HAP-1 (cell line): ENCODE measurements around the gene SEMA3A.

Experiments used
- DNase-seq, 2 experiments: peaks; one replicate each; pipeline ENCODE4 v3.0.0-alpha.2; 2016 to 2020; ENCODE audit warnings: low spot score in 2 of 2
- H3K27me3 ChIP-seq: fragments of 250-450 bp; sonication (Bioruptor Pico); 2 replicates; pipeline ENCODE4 v1.5.1; 2020; ENCODE audit warnings: low read depth, mild to moderate bottlenecking, moderate library complexity
- H3K36me3 ChIP-seq: fragments of 250-450 bp; sonication (Bioruptor Pico); replicated peaks from 2 replicates; pipeline ENCODE4 v1.5.1; 2020; ENCODE audit warnings: mild to moderate bottlenecking
- H3K4me1 ChIP-seq: fragments of 250-450 bp; sonication (Bioruptor Pico); 2 replicates; pipeline ENCODE4 v1.5.1; 2020; ENCODE audit warnings: mild to moderate bottlenecking
- H3K4me3 ChIP-seq: fragments of 250-450 bp; sonication (Bioruptor Pico); 2 replicates; pipeline ENCODE4 v1.5.1; 2020; ENCODE audit warnings: mild to moderate bottlenecking, moderate library complexity
- H3K9me3 ChIP-seq: fragments of 250-450 bp; sonication (Bioruptor Pico); 2 replicates; pipeline ENCODE4 v1.5.1; 2020; ENCODE audit warnings: mild to moderate bottlenecking, moderate library complexity
- in situ Hi-C: fragments of 300-500 bp; cut with MboI; formaldehyde crosslinking; loops from 3 replicates; pipeline ENCODE4 v1.14.3; 2020; ENCODE audit warnings: low sequenced_read_pairs, inconsistent platforms, mixed read lengths

The SEMA3A gene

GRCh38 chr7:83952236-83952635 lies 242.4 kb downstream of the SEMA3A start:
- in situ Hi-C loops: no loop called here
- Histone ChIP-seq H3K4me3 (no peak overlapping the region), H3K4me1 (no peaks in the 10 kb centered on the region), H3K9me3 (no peaks in the 10 kb centered on the region), H3K36me3 (no peaks in the 10 kb centered on the region), H3K27me3 (peaks cover 2% of the 10 kb centered on the region; the same call in 1 of the 2 replicates)
- no peak for DNase-seq

GRCh38 chr7:83947260-83947659 lies 247.3 kb downstream of the SEMA3A start:
- DNase-seq: peak; percentile 50 to 62
- Histone ChIP-seq H3K27me3 (peaks cover 2% of the 10 kb centered on the region; the same call in 1 of the 2 replicates), H3K9me3 (no peaks in the 10 kb centered on the region), H3K4me3 (no peak overlapping the region), H3K4me1 (no peaks in the 10 kb centered on the region), H3K36me3 (no peaks in the 10 kb centered on the region)
- in situ Hi-C loops: no loop called here

GRCh38 chr7:83946801-83947200 lies 247.8 kb downstream of the SEMA3A start:
- H3K9me3 ChIP-seq: no peaks in the 10 kb centered on the region
- DNase-seq: no peak
- no peaks in the 10 kb centered on the region for H3K36me3 ChIP-seq
- in situ Hi-C loops: no loop called here
- H3K4me3 ChIP-seq: no peak overlapping the region
- H3K4me1 ChIP-seq: no peaks in the 10 kb centered on the region
- no peaks in the 10 kb centered on the region; the same call in 1 of the 2 replicates for H3K27me3 ChIP-seq

GRCh38 chr7:83941300-83941699 lies 253.3 kb downstream of the SEMA3A start:
- Histone ChIP-seq H3K9me3 (no peaks in the 10 kb centered on the region), H3K4me1 (no peaks in the 10 kb centered on the region), H3K4me3 (no peak overlapping the region), H3K36me3 (no peaks in the 10 kb centered on the region), H3K27me3 (no peaks in the 10 kb centered on the region)
- in situ Hi-C loops: no loop called here
- no peak for DNase-seq

- Histone ChIP-seq H3K4me1 (no peaks in the 10 kb centered on the region), H3K9me3 (no peaks in the 10 kb centered on the region), H3K27me3 (no peaks in the 10 kb centered on the region), H3K36me3 (no peaks in the 10 kb centered on the region), H3K4me3 (no peak overlapping the region)
- in situ Hi-C loops: no loop called here
- DNase-seq: no peak
Measured at GRCh38 chr7:83937930-83938329, 256.7 kb downstream of the SEMA3A start.

- Histone ChIP-seq H3K36me3 (no peaks in the 10 kb centered on the region), H3K4me3 (no peak overlapping the region), H3K4me1 (no peaks in the 10 kb centered on the region), H3K27me3 (no peaks in the 10 kb centered on the region), H3K9me3 (no peaks in the 10 kb centered on the region)
- DNase-seq: peak; percentile 76 to 81
- in situ Hi-C loops: no loop called here
Measured at GRCh38 chr7:83936056-83936708, 258.4 kb downstream of the SEMA3A start.

- no peak for DNase-seq
- Histone ChIP-seq H3K4me1 (no peaks in the 10 kb centered on the region), H3K27me3 (no peaks in the 10 kb centered on the region), H3K9me3 (no peaks in the 10 kb centered on the region), H3K36me3 (no peaks in the 10 kb centered on the region), H3K4me3 (no peak overlapping the region)
- in situ Hi-C loops: no loop called here
Measured at GRCh38 chr7:83934118-83934734, 260.4 kb downstream of the SEMA3A start.

GRCh38 chr7:83931968-83932367 lies 262.6 kb downstream of the SEMA3A start:
- Histone ChIP-seq H3K36me3 (no peaks in the 10 kb centered on the region), H3K4me1 (no peaks in the 10 kb centered on the region), H3K27me3 (no peaks in the 10 kb centered on the region), H3K4me3 (no peak overlapping the region), H3K9me3 (no peaks in the 10 kb centered on the region)
- in situ Hi-C loops: no loop called here
- no peak for DNase-seq

GRCh38 chr7:83930262-83930661 lies 264.3 kb downstream of the SEMA3A start:
- no peak overlapping the region for H3K4me3 ChIP-seq
- no peaks in the 10 kb centered on the region for H3K4me1 ChIP-seq
- no peaks in the 10 kb centered on the region for H3K9me3 ChIP-seq
- no peaks in the 10 kb centered on the region for H3K36me3 ChIP-seq
- in situ Hi-C loops: no loop called here
- no peak for DNase-seq
- H3K27me3 ChIP-seq: no peaks in the 10 kb centered on the region

GRCh38 chr7:83925860-83926259 lies 268.7 kb downstream of the SEMA3A start:
- H3K36me3 ChIP-seq: no peaks in the 10 kb centered on the region
- H3K27me3 ChIP-seq: no peaks in the 10 kb centered on the region
- in situ Hi-C loops: no loop called here
- H3K4me3 ChIP-seq: no peak overlapping the region
- DNase-seq: no peak
- H3K9me3 ChIP-seq: no peaks in the 10 kb centered on the region
- H3K4me1 ChIP-seq: no peaks in the 10 kb centered on the region

- no peak for DNase-seq
- no peaks in the 10 kb centered on the region for H3K36me3 ChIP-seq
- H3K4me1 ChIP-seq: no peaks in the 10 kb centered on the region
- H3K27me3 ChIP-seq: no peaks in the 10 kb centered on the region
- no peaks in the 10 kb centered on the region for H3K9me3 ChIP-seq
- in situ Hi-C loops: no loop called here
- no peak overlapping the region for H3K4me3 ChIP-seq
Measured at GRCh38 chr7:83921941-83922607, 272.5 kb downstream of the SEMA3A start.

GRCh38 chr7:83921271-83921940 lies 273.2 kb downstream of the SEMA3A start:
- in situ Hi-C loops: no loop called here
- Histone ChIP-seq H3K4me3 (no peak overlapping the region), H3K27me3 (no peaks in the 10 kb centered on the region)

GRCh38 chr7:83918142-83918541 lies 276.4 kb downstream of the SEMA3A start:
- no peak for DNase-seq
- Histone ChIP-seq H3K4me1 (no peaks in the 10 kb centered on the region), H3K36me3 (no peaks in the 10 kb centered on the region), H3K4me3 (no peak overlapping the region), H3K9me3 (no peaks in the 10 kb centered on the region), H3K27me3 (no peaks in the 10 kb centered on the region)
- in situ Hi-C loops: no loop called here

More at GRCh38 chr7:83921271-83921940, 273.2 kb downstream of the SEMA3A start:
- DNase-seq: no peak
- Histone ChIP-seq H3K9me3 (no peaks in the 10 kb centered on the region), H3K36me3 (no peaks in the 10 kb centered on the region), H3K4me1 (no peaks in the 10 kb centered on the region)

- DNase-seq: no peak
- in situ Hi-C loops: no loop called here
- Histone ChIP-seq H3K4me3 (no peak overlapping the region), H3K27me3 (no peaks in the 10 kb centered on the region), H3K9me3 (no peaks in the 10 kb centered on the region), H3K36me3 (no peaks in the 10 kb centered on the region), H3K4me1 (no peaks in the 10 kb centered on the region)
Measured at GRCh38 chr7:83913174-83913573, 281.4 kb downstream of the SEMA3A start.
